ENCODE measurements around the gene EFR3B. TPM values are rescaled to one million over a fixed set of nuclear protein-coding genes. Genes with fewer than 3 reads are reported as not detected.
"Not testable (repeated sequence)": the region's sequence is repeated elsewhere in the genome, so short reads cannot be mapped to it uniquely, and the experiment has no call there.

EFR3B gene
- total and polyA plus RNA-seq, 5 donors from 2014 or later = 0.05 to 0.15 (median 0.08) TPM; not detected in 1

- H3K27me3 ChIP-seq (ENCODE audit: control insufficient read depth, insufficient read depth, low read length) = peaks cover 23% of the 10 kb centered on the region
- H3K27ac Mint-ChIP-seq = no peak overlapping the region
- H3K27me3 Mint-ChIP-seq = peaks cover 59% of the 10 kb centered on the region
- DNase-seq (no peak), ATAC-seq (ENCODE audit: low read depth in 2 of 2) (no peak)
- no peaks in the 10 kb centered on the region for H3K36me3 ChIP-seq (ENCODE audit: control insufficient read depth, insufficient read depth, low read length)
- peaks cover 0 to 1% (median 0%) of the 10 kb centered on the region in 7 donors for H3K9me3 Mint-ChIP-seq
- no peak overlapping the region for H3K27ac ChIP-seq (ENCODE audit: insufficient read depth, low read length, poor library complexity, severe bottlenecking)
- H3K4me3 Mint-ChIP-seq = no peak overlapping the region
- H3K36me3 Mint-ChIP-seq = no peaks in the 10 kb centered on the region
- H3K4me1 ChIP-seq (ENCODE audit: control insufficient read depth, insufficient read depth, low read length, poor library complexity, severe bottlenecking) = peaks cover 13% of the 10 kb centered on the region
- H3K9me3 ChIP-seq (ENCODE audit: control insufficient read depth in 2 of 2, low read length in 2 of 2) = no peaks in the 10 kb centered on the region
- peaks cover 0 to 20% (median 6%) of the 10 kb centered on the region in 4 donors for H3K4me1 Mint-ChIP-seq
- no peak overlapping the region for H3K4me3 ChIP-seq (ENCODE audit: low read depth, low read length)
Measured at GRCh38 chr2:25129901-25130520, 88.1 kb downstream of the EFR3B start.

GRCh38 chr2:25131253-25131566 is 89.3 kb downstream of the EFR3B start:
- Histone ChIP-seq H3K4me1 (ENCODE audit: control insufficient read depth, insufficient read depth, low read length, poor library complexity, severe bottlenecking) (peaks cover 13% of the 10 kb centered on the region), H3K27me3 (ENCODE audit: control insufficient read depth, insufficient read depth, low read length) (peaks cover 26% of the 10 kb centered on the region), H3K4me3 (ENCODE audit: low read depth, low read length) (no peak overlapping the region), H3K9me3 (ENCODE audit: control insufficient read depth in 2 of 2, low read length in 2 of 2) (no peaks in the 10 kb centered on the region), H3K27ac (ENCODE audit: insufficient read depth, low read length, poor library complexity, severe bottlenecking) (no peak overlapping the region), H3K36me3 (ENCODE audit: control insufficient read depth, insufficient read depth, low read length) (no peaks in the 10 kb centered on the region)
- ATAC-seq (ENCODE audit: low read depth in 2 of 2) (no peak), DNase-seq (no peak)
- Mint-ChIP-seq H3K4me3 (peak overlapping the region in 1 of 4 donors; percentile 58), H3K27me3 (peaks cover 71% of the 10 kb centered on the region), H3K4me1 (peaks cover 0 to 20% (median 6%) of the 10 kb centered on the region in 4 donors), H3K36me3 (no peaks in the 10 kb centered on the region), H3K27ac (no peak overlapping the region), H3K9me3 (peaks cover 0 to 1% (median 0%) of the 10 kb centered on the region in 7 donors)

- Mint-ChIP-seq H3K27me3 (peaks cover 76% of the 10 kb centered on the region), H3K4me1 (peaks cover 0 to 20% (median 6%) of the 10 kb centered on the region in 4 donors), H3K27ac (no peak overlapping the region), H3K36me3 (no peaks in the 10 kb centered on the region), H3K9me3 (peaks cover 0 to 1% (median 0%) of the 10 kb centered on the region in 7 donors), H3K4me3 (peak overlapping the region in 2 of 4 donors; percentile 58 to 75)
- no peak overlapping the region for H3K4me3 ChIP-seq (ENCODE audit: low read depth, low read length)
- no peak overlapping the region for H3K27ac ChIP-seq (ENCODE audit: insufficient read depth, low read length, poor library complexity, severe bottlenecking)
- peaks cover 26% of the 10 kb centered on the region for H3K27me3 ChIP-seq (ENCODE audit: control insufficient read depth, insufficient read depth, low read length)
- DNase-seq (peak in 2 of 3 donors; percentile 9 to 22), ATAC-seq (ENCODE audit: low read depth in 2 of 2) (no peak)
- no peaks in the 10 kb centered on the region for H3K36me3 ChIP-seq (ENCODE audit: control insufficient read depth, insufficient read depth, low read length)
- no peaks in the 10 kb centered on the region for H3K9me3 ChIP-seq (ENCODE audit: control insufficient read depth in 2 of 2, low read length in 2 of 2)
- H3K4me1 ChIP-seq (ENCODE audit: control insufficient read depth, insufficient read depth, low read length, poor library complexity, severe bottlenecking) = peaks cover 13% of the 10 kb centered on the region
Measured at GRCh38 chr2:25131567-25132298, 89.9 kb downstream of the EFR3B start.

GRCh38 chr2:25132299-25132635 is 90.4 kb downstream of the EFR3B start:
- no peak for ATAC-seq (ENCODE audit: low read depth in 2 of 2)
- Mint-ChIP-seq H3K36me3 (no peaks in the 10 kb centered on the region), H3K27me3 (peaks cover 82% of the 10 kb centered on the region), H3K4me1 (peaks cover 0 to 20% (median 6%) of the 10 kb centered on the region in 4 donors), H3K4me3 (peak overlapping the region in 2 of 4 donors; percentile 21 to 50), H3K27ac (no peak overlapping the region), H3K9me3 (peaks cover 0 to 1% (median 0%) of the 10 kb centered on the region in 7 donors)
- Histone ChIP-seq H3K9me3 (ENCODE audit: control insufficient read depth in 2 of 2, low read length in 2 of 2) (no peaks in the 10 kb centered on the region), H3K4me3 (ENCODE audit: low read depth, low read length) (no peak overlapping the region), H3K27ac (ENCODE audit: insufficient read depth, low read length, poor library complexity, severe bottlenecking) (no peak overlapping the region), H3K27me3 (ENCODE audit: control insufficient read depth, insufficient read depth, low read length) (peaks cover 28% of the 10 kb centered on the region), H3K4me1 (ENCODE audit: control insufficient read depth, insufficient read depth, low read length, poor library complexity, severe bottlenecking) (peaks cover 13% of the 10 kb centered on the region), H3K36me3 (ENCODE audit: control insufficient read depth, insufficient read depth, low read length) (no peaks in the 10 kb centered on the region)
- no peak for DNase-seq

- H3K4me1 Mint-ChIP-seq = peaks cover 0 to 20% (median 6%) of the 10 kb centered on the region in 4 donors
- Histone ChIP-seq H3K27ac (ENCODE audit: insufficient read depth, low read length, poor library complexity, severe bottlenecking) (no peak overlapping the region), H3K4me1 (ENCODE audit: control insufficient read depth, insufficient read depth, low read length, poor library complexity, severe bottlenecking) (peaks cover 13% of the 10 kb centered on the region), H3K9me3 (ENCODE audit: control insufficient read depth in 2 of 2, low read length in 2 of 2) (no peaks in the 10 kb centered on the region), H3K4me3 (ENCODE audit: low read depth, low read length) (no peak overlapping the region), H3K27me3 (ENCODE audit: control insufficient read depth, insufficient read depth, low read length) (peaks cover 28% of the 10 kb centered on the region), H3K36me3 (ENCODE audit: control insufficient read depth, insufficient read depth, low read length) (no peaks in the 10 kb centered on the region)
- peaks cover 85% of the 10 kb centered on the region for H3K27me3 Mint-ChIP-seq
- no peak overlapping the region for H3K27ac Mint-ChIP-seq
- H3K4me3 Mint-ChIP-seq = no peak overlapping the region
- no peak for DNase-seq
- H3K9me3 Mint-ChIP-seq = peaks cover 0 to 1% (median 0%) of the 10 kb centered on the region in 7 donors
- H3K36me3 Mint-ChIP-seq = no peaks in the 10 kb centered on the region
- no peak for ATAC-seq (ENCODE audit: low read depth in 2 of 2)
Measured at GRCh38 chr2:25132693-25133092, 90.8 kb downstream of the EFR3B start.

GRCh38 chr2:25140535-25140934 is 98.7 kb downstream of the EFR3B start:
- H3K36me3 ChIP-seq (ENCODE audit: control insufficient read depth, insufficient read depth, low read length); H3K4me3 ChIP-seq (ENCODE audit: low read depth, low read length); DNase-seq; H3K36me3 Mint-ChIP-seq; H3K9me3 ChIP-seq (ENCODE audit: control insufficient read depth in 2 of 2, low read length in 2 of 2); H3K4me3 Mint-ChIP-seq; H3K27ac ChIP-seq (ENCODE audit: insufficient read depth, low read length, poor library complexity, severe bottlenecking); H3K27me3 ChIP-seq (ENCODE audit: control insufficient read depth, insufficient read depth, low read length); H3K9me3 Mint-ChIP-seq; ATAC-seq (ENCODE audit: low read depth in 2 of 2); H3K4me1 ChIP-seq (ENCODE audit: control insufficient read depth, insufficient read depth, low read length, poor library complexity, severe bottlenecking); H3K27ac Mint-ChIP-seq; H3K4me1 Mint-ChIP-seq: not testable (repeated sequence)
- peaks cover 39% of the 10 kb centered on the region for H3K27me3 Mint-ChIP-seq

- H3K36me3 Mint-ChIP-seq = no peaks in the 10 kb centered on the region
- no peak overlapping the region for H3K4me3 Mint-ChIP-seq
- H3K4me1 Mint-ChIP-seq = peaks cover 0 to 3% (median 1%) of the 10 kb centered on the region in 4 donors
Measured at GRCh38 chr2:25141120-25141519, 99.2 kb downstream of the EFR3B start.

GRCh38 chr2:25145803-25146202 is 103.9 kb downstream of the EFR3B start:
- no peaks in the 10 kb centered on the region for H3K36me3 Mint-ChIP-seq
- H3K27ac ChIP-seq (ENCODE audit: insufficient read depth, low read length, poor library complexity, severe bottlenecking) = no peak overlapping the region
- no peaks in the 10 kb centered on the region for H3K36me3 ChIP-seq (ENCODE audit: control insufficient read depth, insufficient read depth, low read length)
- H3K9me3 ChIP-seq (ENCODE audit: control insufficient read depth in 2 of 2, low read length in 2 of 2) = no peaks in the 10 kb centered on the region
- ATAC-seq (ENCODE audit: low read depth in 2 of 2) (no peak), DNase-seq (no peak)
- no peak overlapping the region for H3K4me3 Mint-ChIP-seq
- peaks cover 12% of the 10 kb centered on the region for H3K27me3 Mint-ChIP-seq
- H3K4me1 ChIP-seq (ENCODE audit: control insufficient read depth, insufficient read depth, low read length, poor library complexity, severe bottlenecking) = no peaks in the 10 kb centered on the region
- no peak overlapping the region for H3K27ac Mint-ChIP-seq
- no peaks in the 10 kb centered on the region for H3K9me3 Mint-ChIP-seq
- no peak overlapping the region for H3K4me3 ChIP-seq (ENCODE audit: low read depth, low read length)
- peaks cover 0 to 3% (median 1%) of the 10 kb centered on the region in 4 donors for H3K4me1 Mint-ChIP-seq
- H3K27me3 ChIP-seq (ENCODE audit: control insufficient read depth, insufficient read depth, low read length) = no peaks in the 10 kb centered on the region

More at GRCh38 chr2:25141120-25141519, 99.2 kb downstream of the EFR3B start:
- H3K4me1 ChIP-seq (ENCODE audit: control insufficient read depth, insufficient read depth, low read length, poor library complexity, severe bottlenecking) = no peaks in the 10 kb centered on the region
- ATAC-seq (ENCODE audit: low read depth in 2 of 2) = no peak
- no peak overlapping the region for H3K27ac ChIP-seq (ENCODE audit: insufficient read depth, low read length, poor library complexity, severe bottlenecking)
- no peaks in the 10 kb centered on the region for H3K36me3 ChIP-seq (ENCODE audit: control insufficient read depth, insufficient read depth, low read length)
- peaks cover 5% of the 10 kb centered on the region for H3K27me3 ChIP-seq (ENCODE audit: control insufficient read depth, insufficient read depth, low read length)
- peaks cover 37% of the 10 kb centered on the region for H3K27me3 Mint-ChIP-seq
- no peak overlapping the region for H3K4me3 ChIP-seq (ENCODE audit: low read depth, low read length)
- DNase-seq = no peak
- no peak overlapping the region for H3K27ac Mint-ChIP-seq
- no peaks in the 10 kb centered on the region for H3K9me3 Mint-ChIP-seq
- H3K9me3 ChIP-seq (ENCODE audit: control insufficient read depth in 2 of 2, low read length in 2 of 2) = no peaks in the 10 kb centered on the region

Measured in CD4-positive, CD25-positive, alpha-beta regulatory T cell (primary cell).